HG03558 (cell line): ENCODE data around the gene GPR139.

Source experiments
- ATAC-seq: cut with Tn5 transposase; IDR thresholded peaks from one replicate; pipeline ENCODE4 v1.9.1; 2021; ENCODE audit warnings: moderate number of reproducible peaks; ENCODE audit not compliant: unreplicated experiment; ENCODE audit errors: extremely low read depth

GPR139 gene

GRCh38 chr16:20061132-20061531 lies 12.6 kb downstream of the GPR139 start:
- ATAC-seq: no peak

GRCh38 chr16:20056436-20056835 lies 17.3 kb downstream of the GPR139 start:
- no peak for ATAC-seq

- ATAC-seq: no peak
These were observed 20.4 kb downstream of the GPR139 start for GRCh38 chr16:20053336-20053735.

GRCh38 chr16:20051611-20052010 lies 22.1 kb downstream of the GPR139 start:
- no peak for ATAC-seq

- ATAC-seq: no peak
These were observed 22.5 kb downstream of the GPR139 start for GRCh38 chr16:20051147-20051546.

- no peak for ATAC-seq
These were observed 23.9 kb downstream of the GPR139 start for GRCh38 chr16:20049831-20050230.

GRCh38 chr16:20045886-20046285 lies 27.8 kb downstream of the GPR139 start:
- no peak for ATAC-seq

GRCh38 chr16:20042848-20043247 lies 30.8 kb downstream of the GPR139 start:
- no peak for ATAC-seq

- no peak for ATAC-seq
These were observed 31.6 kb downstream of the GPR139 start for GRCh38 chr16:20041924-20042596.

- ATAC-seq: no peak
These were observed 33.7 kb downstream of the GPR139 start for GRCh38 chr16:20040011-20040410.

- ATAC-seq: no peak
These were observed 44.1 kb downstream of the GPR139 start for GRCh38 chr16:20029611-20030010.

- ATAC-seq: no peak
These were observed 47.2 kb downstream of the GPR139 start for GRCh38 chr16:20026361-20027072.

- ATAC-seq: no peak
These were observed 50.5 kb downstream of the GPR139 start for GRCh38 chr16:20023190-20023589.

- ATAC-seq: no peak
These were observed 52.7 kb downstream of the GPR139 start for GRCh38 chr16:20020976-20021375.

GRCh38 chr16:20020083-20020482 lies 53.6 kb downstream of the GPR139 start:
- ATAC-seq: no peak

GRCh38 chr16:20016234-20016633 lies 57.5 kb downstream of the GPR139 start:
- no peak for ATAC-seq

- no peak for ATAC-seq
These were observed 68.8 kb downstream of the GPR139 start for GRCh38 chr16:20004931-20005330.

- no peak for ATAC-seq
These were observed 70.8 kb downstream of the GPR139 start for GRCh38 chr16:20002936-20003335.

GRCh38 chr16:20001856-20002707 lies 71.6 kb downstream of the GPR139 start:
- no peak for ATAC-seq

- no peak for ATAC-seq
These were observed 76.0 kb downstream of the GPR139 start for GRCh38 chr16:19997734-19998133.

- no peak for ATAC-seq
These were observed 76.4 kb downstream of the GPR139 start for GRCh38 chr16:19997264-19997663.
